SK-N-SH (cell line): ENCODE results near the gene SST. TPM values are rescaled to one million over a fixed set of nuclear protein-coding genes. Genes with fewer than 3 reads are reported as not detected.

Source experiments
- CTCF ChIA-PET: fragments of 300-600, 350-600 bp; formaldehyde crosslinking; extraction: SDS; loops from one replicate; lab custom pipeline; 2021; lab: Yijun Ruan, JAX
- POLR2A ChIA-PET: fragments of 350-600 bp; sonication (Branson Sonifier 250); formaldehyde crosslinking; extraction: SDS; loops from one replicate; lab custom pipeline; 2020; ENCODE audit warnings: antibody characterized with exemption, inconsistent platforms; lab: Yijun Ruan, JAX
- DNase-seq: peaks from one replicate; pipeline ENCODE4 v3.0.0; 2012
- H2AFZ ChIP-seq: fragments of 200-600 bp; sonication (generic); 2 replicates; pipeline ENCODE4 v1.8.1; 2016; ENCODE audit warnings: antibody characterized with exemption, mild to moderate bottlenecking, low read depth
- H3F3A ChIP-seq: fragments of 200-600 bp; sonication (generic); replicated peaks from 2 replicates; pipeline ENCODE3; 2016; ENCODE audit warnings: antibody characterized with exemption, mild to moderate bottlenecking; ENCODE audit not compliant: insufficient read depth
- H3K27ac ChIP-seq, 2 experiments: fragments of 200-500 bp in 1 of 2; fragments of 200-600 bp in 1 of 2; sonication (Bioruptor generic) in 1 of 2; sonication (generic), shearing (Covaris generic) in 1 of 2; 2 replicates each; pipeline versions ENCODE4 v1.5.1 to v1.6.1; 2014 to 2016; ENCODE audit warnings: low read depth in 2 of 2, inconsistent platforms in 1 of 2, low read length in 1 of 2, mild to moderate bottlenecking in 1 of 2, mixed read lengths in 1 of 2
- H3K27me3 ChIP-seq: fragments of 200-600 bp; sonication (generic), shearing (Covaris generic); 2 replicates; pipeline ENCODE4 v1.6.1; 2016; ENCODE audit warnings: mixed run types; ENCODE audit not compliant: insufficient read depth
- H3K36me3 ChIP-seq, 2 experiments: fragments of 200-500 bp in 1 of 2; fragments of 200-600 bp in 1 of 2; sonication (Bioruptor generic) in 1 of 2; sonication (generic) in 1 of 2; replicated peaks in 1 of 2; 2 replicates each; pipeline versions ENCODE3 to v1.5.1; 2014 to 2016; ENCODE audit warnings: low read length in 1 of 2, mild to moderate bottlenecking in 1 of 2; ENCODE audit not compliant: insufficient read depth in 2 of 2, control insufficient read depth in 1 of 2
- H3K4me1 ChIP-seq, 2 experiments: fragments of 200-500 bp in 1 of 2; fragments of 200-600 bp in 1 of 2; sonication (Bioruptor generic) in 1 of 2; sonication (generic), shearing (Covaris generic) in 1 of 2; 2 replicates each; pipeline versions ENCODE4 v1.5.1 to v1.6.1; 2014 to 2016; ENCODE audit warnings: low read depth in 1 of 2, low read length in 1 of 2, mixed run types in 1 of 2; ENCODE audit not compliant: insufficient read depth in 2 of 2, control insufficient read depth in 1 of 2
- H3K4me2 ChIP-seq: fragments of 200-600 bp; sonication (generic), shearing (Covaris generic); 2 replicates; pipeline ENCODE4 v1.6.1; 2017; ENCODE audit warnings: mixed run types
- H3K4me3 ChIP-seq, 2 experiments: fragments of 200-500 bp in 1 of 2; fragments of 200-600 bp in 1 of 2; sonication (Bioruptor generic) in 1 of 2; sonication (generic), shearing (Covaris generic) in 1 of 2; 2 replicates each; pipeline versions ENCODE4 v1.5.1 to v1.8.1; 2014 to 2016; ENCODE audit warnings: low read depth in 2 of 2, inconsistent platforms in 1 of 2, low read length in 1 of 2, mild to moderate bottlenecking in 1 of 2, mixed read lengths in 1 of 2, moderate library complexity in 1 of 2
- H3K79me2 ChIP-seq: fragments of 200-600 bp; sonication (generic); 2 replicates; pipeline ENCODE4 v1.8.1; 2017; ENCODE audit warnings: mild to moderate bottlenecking; ENCODE audit not compliant: insufficient read depth
- H3K9ac ChIP-seq: fragments of 200-600 bp; sonication (generic); 2 replicates; pipeline ENCODE4 v1.6.1; 2017; ENCODE audit warnings: mixed run types
- H3K9me2 ChIP-seq: fragments of 200-600 bp; sonication (generic); 2 replicates; pipeline ENCODE4 v1.6.1; 2017; ENCODE audit warnings: mixed run types
- H3K9me3 ChIP-seq: fragments of 200-600 bp; sonication (generic); 2 replicates; pipeline ENCODE4 v1.6.1; 2017; ENCODE audit warnings: mixed run types, mild to moderate bottlenecking, moderate library complexity
- H4K20me1 ChIP-seq: fragments of 200-600 bp; sonication (generic); 2 replicates; pipeline ENCODE4 v1.6.1; 2017; ENCODE audit warnings: mild to moderate bottlenecking, mixed run types; ENCODE audit not compliant: insufficient read depth
- CHD2 ChIP-seq: fragments of 150-350 bp; IDR thresholded peaks from 2 replicates; pipeline ENCODE4 v1.6.1; 2018; ENCODE audit warnings: low read length; ENCODE audit not compliant: partially characterized antibody
- ELF1 ChIP-seq: IDR thresholded peaks from 2 replicates; pipeline ENCODE4 v1.4.0; 2012
- EP300 ChIP-seq, 2 experiments: IDR thresholded peaks; 2 replicates each; pipeline versions ENCODE4 v1.4.0 to v1.6.1; 2012; ENCODE audit warnings: borderline replicate concordance in 1 of 2, low read depth in 1 of 2, low read length in 1 of 2
- GABPA ChIP-seq: IDR thresholded peaks from 2 replicates; pipeline ENCODE4 v1.4.0; 2012; ENCODE audit warnings: low read depth, mild to moderate bottlenecking
- JUND ChIP-seq: IDR thresholded peaks from 2 replicates; pipeline ENCODE4 v1.4.0; 2012
- MXI1 ChIP-seq: IDR thresholded peaks from 2 replicates; pipeline ENCODE4 v1.6.1; 2012; ENCODE audit warnings: mild to moderate bottlenecking, low read depth, low read length, improper control_type of control experiment
- NRF1 ChIP-seq: IDR thresholded peaks from 2 replicates; pipeline ENCODE4 v1.6.1; 2012; ENCODE audit warnings: low read depth, mild to moderate bottlenecking, low read length
- POLR2AphosphoS5 ChIP-seq: IDR thresholded peaks from 2 replicates; pipeline ENCODE4 v1.6.1; 2012; ENCODE audit warnings: low read depth, low read length
- RAD21 ChIP-seq: IDR thresholded peaks from 2 replicates; pipeline ENCODE4 v1.6.1; 2012; ENCODE audit warnings: mild to moderate bottlenecking, low read length
- RCOR1 ChIP-seq: fragments of 150-350 bp; IDR thresholded peaks from 2 replicates; pipeline ENCODE4 v1.6.1; 2017; ENCODE audit warnings: antibody characterized with exemption, low read length
- SMC3 ChIP-seq: IDR thresholded peaks from 2 replicates; pipeline ENCODE4 v1.6.1; 2012; ENCODE audit warnings: low read depth, low read length, improper control_type of control experiment
- TAF1 ChIP-seq: IDR thresholded peaks from 2 replicates; pipeline ENCODE4 v1.6.1; 2012; ENCODE audit warnings: low read depth, mild to moderate bottlenecking, low read length, moderate library complexity, borderline replicate concordance
- TCF12 ChIP-seq: IDR thresholded peaks from 2 replicates; pipeline ENCODE4 v1.4.0; 2012
- TEAD4 ChIP-seq: IDR thresholded peaks from 2 replicates; pipeline ENCODE4 v1.4.0; 2012; ENCODE audit warnings: mild to moderate bottlenecking, borderline replicate concordance; ENCODE audit not compliant: insufficient read depth
- YY1 ChIP-seq: IDR thresholded peaks from 2 replicates; pipeline ENCODE4 v1.4.0; 2012; ENCODE audit warnings: low read depth, mild to moderate bottlenecking
- WGBS: methylation state at CpG from one replicate; pipeline ENCODE4 v1.1.6; 2017; ENCODE audit warnings: low lambda C conversion rate; 5-methylcytosine and 5-hydroxymethylcytosine counted together
- polyA plus RNA-seq, 3 experiments: library from polyadenylated mRNA; depleted of rRNA; stranded (reverse); fragments of >200 nt; gene quantifications; 2 replicates each; pipeline ENCODE4 v1.2.3, GENCODE V29; 2012
- TF ChIP-seq, protein P1 (sequence below): fragments of 200-600 bp; sonication (generic); IDR thresholded peaks from 2 replicates; pipeline ENCODE4 v1.6.1; 2017; ENCODE audit warnings: antibody characterized with exemption, mild to moderate bottlenecking, moderate library complexity
- TF ChIP-seq, protein P2 (sequence below): IDR thresholded peaks from 2 replicates; pipeline ENCODE4 v1.4.0; 2012; ENCODE audit warnings: low read depth, borderline replicate concordance
- TF ChIP-seq, protein P3 (sequence below): IDR thresholded peaks from 2 replicates; pipeline ENCODE4 v1.4.0; 2012; ENCODE audit warnings: low read depth, borderline replicate concordance
- TF ChIP-seq, protein P4 (sequence below): IDR thresholded peaks from 2 replicates; pipeline ENCODE4; 2012

Gene SST
- polyA plus RNA-seq, 1 of the 3 experiments (the other 2 are of a cell fraction), result not detected

DNA sequence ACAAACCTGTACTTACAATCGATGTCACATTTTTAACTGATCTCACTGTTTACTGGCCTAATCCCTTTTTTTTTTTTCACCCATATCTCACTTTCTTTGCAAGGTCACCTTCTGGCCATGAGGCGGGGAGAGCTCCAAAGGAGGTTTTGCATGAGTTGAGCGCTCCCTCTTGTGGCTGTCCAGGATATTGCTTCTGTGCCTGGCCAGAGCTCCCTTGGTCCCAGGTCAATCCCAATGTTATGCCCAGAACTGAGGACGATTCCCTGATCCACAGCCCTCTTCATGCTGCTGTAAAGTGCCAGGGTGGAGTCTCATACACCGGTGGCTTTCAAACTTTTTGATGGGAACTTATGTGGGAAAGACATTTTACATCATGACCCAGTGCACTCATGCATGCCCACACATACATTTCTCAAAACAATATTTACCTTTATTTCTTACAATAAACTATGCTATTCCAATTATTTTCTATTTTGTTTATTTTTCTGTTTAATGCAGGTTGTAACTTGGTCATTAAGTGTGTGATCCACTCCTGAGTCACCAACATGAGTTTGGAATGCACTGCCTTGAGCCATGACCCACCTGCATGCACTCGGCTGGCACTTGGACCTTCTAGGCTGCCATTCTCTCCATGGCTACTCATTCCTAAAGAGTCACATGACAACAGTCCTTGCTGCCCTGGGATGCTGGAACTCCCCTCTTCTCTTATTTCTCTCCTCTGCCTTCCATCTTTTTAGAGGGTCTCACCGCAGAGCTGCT, 9.6 kb upstream of the SST start:
- H3K4me1 ChIP-seq, result no peaks in the 10 kb centered on the region
- no peaks in the 10 kb centered on the region for H4K20me1 ChIP-seq
- no peaks in the 10 kb centered on the region for H3K9me3 ChIP-seq
- TF ChIP-seq TCF12, result no peak
- TF ChIP-seq RCOR1, result no peak
- peak; percentile 87 for TF ChIP-seq SMC3
- no peak for TF ChIP-seq JUND
- TF ChIP-seq TEAD4, result no peak
- TF ChIP-seq, protein P1, sequence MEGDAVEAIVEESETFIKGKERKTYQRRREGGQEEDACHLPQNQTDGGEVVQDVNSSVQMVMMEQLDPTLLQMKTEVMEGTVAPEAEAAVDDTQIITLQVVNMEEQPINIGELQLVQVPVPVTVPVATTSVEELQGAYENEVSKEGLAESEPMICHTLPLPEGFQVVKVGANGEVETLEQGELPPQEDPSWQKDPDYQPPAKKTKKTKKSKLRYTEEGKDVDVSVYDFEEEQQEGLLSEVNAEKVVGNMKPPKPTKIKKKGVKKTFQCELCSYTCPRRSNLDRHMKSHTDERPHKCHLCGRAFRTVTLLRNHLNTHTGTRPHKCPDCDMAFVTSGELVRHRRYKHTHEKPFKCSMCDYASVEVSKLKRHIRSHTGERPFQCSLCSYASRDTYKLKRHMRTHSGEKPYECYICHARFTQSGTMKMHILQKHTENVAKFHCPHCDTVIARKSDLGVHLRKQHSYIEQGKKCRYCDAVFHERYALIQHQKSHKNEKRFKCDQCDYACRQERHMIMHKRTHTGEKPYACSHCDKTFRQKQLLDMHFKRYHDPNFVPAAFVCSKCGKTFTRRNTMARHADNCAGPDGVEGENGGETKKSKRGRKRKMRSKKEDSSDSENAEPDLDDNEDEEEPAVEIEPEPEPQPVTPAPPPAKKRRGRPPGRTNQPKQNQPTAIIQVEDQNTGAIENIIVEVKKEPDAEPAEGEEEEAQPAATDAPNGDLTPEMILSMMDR, result peak; percentile 89
- no peak for TF ChIP-seq ELF1
- no peak for TF ChIP-seq CHD2
- TF ChIP-seq, protein P2, sequence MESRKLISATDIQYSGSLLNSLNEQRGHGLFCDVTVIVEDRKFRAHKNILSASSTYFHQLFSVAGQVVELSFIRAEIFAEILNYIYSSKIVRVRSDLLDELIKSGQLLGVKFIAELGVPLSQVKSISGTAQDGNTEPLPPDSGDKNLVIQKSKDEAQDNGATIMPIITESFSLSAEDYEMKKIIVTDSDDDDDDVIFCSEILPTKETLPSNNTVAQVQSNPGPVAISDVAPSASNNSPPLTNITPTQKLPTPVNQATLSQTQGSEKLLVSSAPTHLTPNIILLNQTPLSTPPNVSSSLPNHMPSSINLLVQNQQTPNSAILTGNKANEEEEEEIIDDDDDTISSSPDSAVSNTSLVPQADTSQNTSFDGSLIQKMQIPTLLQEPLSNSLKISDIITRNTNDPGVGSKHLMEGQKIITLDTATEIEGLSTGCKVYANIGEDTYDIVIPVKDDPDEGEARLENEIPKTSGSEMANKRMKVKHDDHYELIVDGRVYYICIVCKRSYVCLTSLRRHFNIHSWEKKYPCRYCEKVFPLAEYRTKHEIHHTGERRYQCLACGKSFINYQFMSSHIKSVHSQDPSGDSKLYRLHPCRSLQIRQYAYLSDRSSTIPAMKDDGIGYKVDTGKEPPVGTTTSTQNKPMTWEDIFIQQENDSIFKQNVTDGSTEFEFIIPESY, result no peak
- peak; percentile 86 for TF ChIP-seq RAD21
- peak; percentile 65 for DNase-seq
- no peak overlapping the region for H3K9ac ChIP-seq
- ChIA-PET CTCF (interaction anchor here (0.5 to 5.1 kb wide), 61 partner anchors 8 to 1553 kb away, joined by 3 to 192 read pairs (median 4); partner anchors contain the start of genes RTP2 and SST), POLR2A (no interaction called here)
- no peak overlapping the region for H3K4me2 ChIP-seq
- no peak overlapping the region for H2AFZ ChIP-seq
- no peaks in the 10 kb centered on the region for H3K79me2 ChIP-seq
- H3K9me2 ChIP-seq, result no peaks in the 10 kb centered on the region
- no peak overlapping the region for H3K27ac ChIP-seq
- WGBS, result 19% methylated on average over 7 of the region's 7 CpGs
- H3K27me3 ChIP-seq, result peaks cover 33% of the 10 kb centered on the region; the same call in 1 of the 2 replicates
- peak overlapping the region in 1 of 2 experiments; percentile 16; a peak in 1 of 4 replicates for H3K4me3 ChIP-seq
- peaks cover under 1% of the 10 kb centered on the region for H3F3A ChIP-seq
- no peaks in the 10 kb centered on the region for H3K36me3 ChIP-seq

DNA sequence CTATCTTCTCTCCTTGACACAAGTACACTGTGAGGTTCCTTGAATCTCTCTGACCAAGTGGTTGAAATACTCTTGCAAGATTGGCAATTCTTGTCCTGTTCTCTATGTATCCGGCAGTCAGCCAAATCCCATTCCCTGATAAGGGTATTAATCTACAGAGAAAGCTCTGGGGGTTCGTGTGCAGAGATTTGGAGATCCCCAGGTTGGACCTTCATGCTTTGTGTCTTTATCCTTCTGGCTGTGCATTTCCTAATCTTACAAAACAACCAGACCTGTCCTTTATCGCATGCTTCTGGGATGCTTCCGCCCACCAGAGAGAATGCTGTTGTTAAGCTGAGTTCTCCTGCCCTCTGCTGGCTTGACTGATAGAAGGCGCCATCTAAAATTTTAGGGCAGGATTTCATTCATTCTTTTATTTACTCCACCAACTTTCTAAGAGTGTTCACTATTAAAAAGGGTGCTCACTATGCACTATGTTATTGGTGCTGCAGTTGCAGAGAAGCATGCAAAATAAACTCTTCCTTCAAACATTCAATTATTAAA, 8.6 kb upstream of the SST start:
- POLR2A ChIA-PET, result no interaction called here
- H3K79me2 ChIP-seq, result no peaks in the 10 kb centered on the region
- no peak overlapping the region for H2AFZ ChIP-seq
- no peak overlapping the region for H3K9ac ChIP-seq
- H3K27ac ChIP-seq, result no peak overlapping the region
- H3K4me2 ChIP-seq, result no peak overlapping the region
- CTCF ChIA-PET, result interaction anchor here (0.6 to 5.1 kb wide), 39 partner anchors 7 to 1554 kb away, joined by 3 to 192 read pairs (median 6); partner anchors contain the start of genes RTP2 and SST
- H3K36me3 ChIP-seq, result no peaks in the 10 kb centered on the region
- 3% methylated on average over 5 of the region's 5 CpGs for WGBS
- no peak overlapping the region; a peak in 1 of 4 replicates for H3K4me3 ChIP-seq
- no peaks in the 10 kb centered on the region for H4K20me1 ChIP-seq
- no peaks in the 10 kb centered on the region for H3K9me2 ChIP-seq
- no peaks in the 10 kb centered on the region for H3K4me1 ChIP-seq
- H3K27me3 ChIP-seq, result peaks cover 34% of the 10 kb centered on the region; the same call in 1 of the 2 replicates
- no peaks in the 10 kb centered on the region for H3F3A ChIP-seq
- no peaks in the 10 kb centered on the region for H3K9me3 ChIP-seq
- DNase-seq, result peak; percentile 34
- TF ChIP-seq YY1 (no peak), MXI1 (no peak), NRF1 (no peak), TAF1 (no peak), EP300 (IDR thresholded peaks at IDR 0.05; ENCODE audit: borderline replicate concordance in 1 of 2, low read depth in 1 of 2, low read length in 1 of 2) (no peak), TCF12 (no peak), POLR2AphosphoS5 (no peak), ELF1 (no peak), GABPA (no peak), CHD2 (no peak)
- TF ChIP-seq, protein P3, sequence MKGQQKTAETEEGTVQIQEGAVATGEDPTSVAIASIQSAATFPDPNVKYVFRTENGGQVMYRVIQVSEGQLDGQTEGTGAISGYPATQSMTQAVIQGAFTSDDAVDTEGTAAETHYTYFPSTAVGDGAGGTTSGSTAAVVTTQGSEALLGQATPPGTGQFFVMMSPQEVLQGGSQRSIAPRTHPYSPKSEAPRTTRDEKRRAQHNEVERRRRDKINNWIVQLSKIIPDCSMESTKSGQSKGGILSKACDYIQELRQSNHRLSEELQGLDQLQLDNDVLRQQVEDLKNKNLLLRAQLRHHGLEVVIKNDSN, result no peak
- TF ChIP-seq, protein P1, result peak; percentile 70
- TF ChIP-seq, protein P4, sequence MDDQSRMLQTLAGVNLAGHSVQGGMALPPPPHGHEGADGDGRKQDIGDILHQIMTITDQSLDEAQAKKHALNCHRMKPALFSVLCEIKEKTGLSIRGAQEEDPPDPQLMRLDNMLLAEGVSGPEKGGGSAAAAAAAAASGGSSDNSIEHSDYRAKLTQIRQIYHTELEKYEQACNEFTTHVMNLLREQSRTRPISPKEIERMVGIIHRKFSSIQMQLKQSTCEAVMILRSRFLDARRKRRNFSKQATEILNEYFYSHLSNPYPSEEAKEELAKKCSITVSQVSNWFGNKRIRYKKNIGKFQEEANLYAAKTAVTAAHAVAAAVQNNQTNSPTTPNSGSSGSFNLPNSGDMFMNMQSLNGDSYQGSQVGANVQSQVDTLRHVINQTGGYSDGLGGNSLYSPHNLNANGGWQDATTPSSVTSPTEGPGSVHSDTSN, result no peak
